ENCODE results near the gene TXNL1.

TXNL1 gene

DNA sequence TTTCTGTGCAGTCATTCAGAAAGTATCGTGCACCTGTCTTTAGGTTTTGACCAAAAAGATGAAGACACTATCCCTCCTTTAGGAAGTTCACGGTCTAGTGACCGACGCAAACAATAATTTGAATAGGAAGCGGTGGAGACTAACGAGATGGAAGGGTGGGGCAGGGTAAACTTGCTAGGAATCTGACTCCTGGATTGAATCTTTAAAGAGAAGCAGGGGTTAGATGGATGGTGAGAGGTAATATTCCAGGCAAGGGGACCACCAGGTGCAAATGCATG, 651 bp upstream of the TXNL1 start:
- Histone ChIP-seq H3K4me3 (ENCODE audit: insufficient read depth in 1 of 2, low read depth in 1 of 2, low read length in 2 of 2) (peak overlapping the region in 1 of 2 experiments; percentile 81), H2BK12ac (ENCODE audit: low read length in 2 of 2) (no peak overlapping the region), H3K36me3 (ENCODE audit: control insufficient read depth in 1 of 2, insufficient read depth in 2 of 2, low read depth in 1 of 2, low read length in 2 of 2) (peaks cover 0 to 17% of the 10 kb centered on the region in 2 experiments), H4K8ac (ENCODE audit: low read length) (peak overlapping the region; percentile 45), H3K27ac (ENCODE audit: low read length, poor library complexity, severe bottlenecking) (peak overlapping the region; percentile 76), H2BK120ac (ENCODE audit: low read depth, low read length) (no peak overlapping the region), H2BK5ac (ENCODE audit: low read depth, low read length, poor library complexity, severe bottlenecking) (no peak overlapping the region), H3K4ac (ENCODE audit: low read depth in 1 of 2, low read length in 2 of 2) (no peak overlapping the region), H3K9ac (ENCODE audit: low read length) (peak overlapping the region; percentile 100), H2BK15ac (ENCODE audit: low read depth, poor library complexity, severe bottlenecking) (no peak overlapping the region), H3K9me3 (ENCODE audit: control insufficient read depth, low read length) (no peaks in the 10 kb centered on the region), H3K14ac (ENCODE audit: low read length in 2 of 2) (no peak overlapping the region), H3K4me2 (ENCODE audit: low read length, poor library complexity, severe bottlenecking) (peak overlapping the region; percentile 65), H2AK5ac (ENCODE audit: low read length, severe bottlenecking) (no peak overlapping the region), H3K4me1 (ENCODE audit: control insufficient read depth, insufficient read depth, low read depth, low read length) (peaks cover 3% of the 10 kb centered on the region), H2AFZ (ENCODE audit: low read depth, low read length) (no peak overlapping the region), H3K23ac (ENCODE audit: low read length in 2 of 2) (no peak overlapping the region), H3K18ac (ENCODE audit: low read depth in 1 of 2, low read length in 2 of 2) (peak overlapping the region in 1 of 2 experiments; percentile 48), H3K27me3 (ENCODE audit: control insufficient read depth in 1 of 2, insufficient read depth in 1 of 2, low read length in 2 of 2) (no peaks in the 10 kb centered on the region), H3K79me1 (replicated peaks; ENCODE audit: low read length, poor library complexity, severe bottlenecking) (no peaks in the 10 kb centered on the region), H4K91ac (ENCODE audit: low read length) (no peak overlapping the region)
- no peak for DNase-seq
- WGBS = 81% methylated on average over 6 of the region's 6 CpGs

DNA sequence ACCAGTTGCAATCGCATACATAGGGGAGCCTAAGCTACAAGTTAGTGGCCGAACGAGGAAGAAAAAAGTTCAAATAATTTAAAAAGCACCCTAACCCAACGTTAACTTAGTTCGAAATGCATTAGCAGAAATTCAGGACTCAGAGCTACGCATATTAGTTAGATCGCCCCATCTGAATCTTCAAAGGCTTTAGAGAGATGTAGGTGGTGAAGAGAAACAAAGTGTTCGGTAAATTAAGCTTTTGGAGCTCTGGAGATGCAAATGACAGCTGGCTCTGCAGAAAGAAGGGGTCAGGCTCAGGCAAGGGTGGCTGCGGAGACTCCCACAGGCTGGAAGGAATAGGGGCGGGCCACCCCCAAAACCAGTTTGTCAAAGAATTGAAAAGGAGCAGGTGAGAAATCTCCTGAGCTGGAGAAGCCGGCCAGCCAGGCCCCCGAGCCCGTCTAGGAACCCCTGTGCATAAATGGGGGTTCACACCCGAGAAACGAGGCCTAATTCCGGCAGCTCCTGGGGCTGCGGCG, 621 bp downstream of the TXNL1 start:
- H4K91ac ChIP-seq (ENCODE audit: low read length) = peak overlapping the region; percentile 78
- H3K18ac ChIP-seq (ENCODE audit: low read depth in 1 of 2, low read length in 2 of 2) = peak overlapping the region; percentile 85 to 97
- peak overlapping the region; percentile 52 to 77 for H2BK12ac ChIP-seq (ENCODE audit: low read length in 2 of 2)
- WGBS = under 1% methylated on average over 16 of the region's 18 CpGs
- peak overlapping the region; percentile 94 for H3K27ac ChIP-seq (ENCODE audit: low read length, poor library complexity, severe bottlenecking)
- peak overlapping the region; percentile 52 for H4K8ac ChIP-seq (ENCODE audit: low read length)
- no peaks in the 10 kb centered on the region for H3K27me3 ChIP-seq (ENCODE audit: control insufficient read depth in 1 of 2, insufficient read depth in 1 of 2, low read length in 2 of 2)
- H3K14ac ChIP-seq (ENCODE audit: low read length in 2 of 2) = peak overlapping the region; percentile 26 to 94
- no peaks in the 10 kb centered on the region for H3K9me3 ChIP-seq (ENCODE audit: control insufficient read depth, low read length)
- DNase-seq = peak; percentile 25
- H2BK5ac ChIP-seq (ENCODE audit: low read depth, low read length, poor library complexity, severe bottlenecking) = no peak overlapping the region
- H3K4me2 ChIP-seq (ENCODE audit: low read length, poor library complexity, severe bottlenecking) = peak overlapping the region; percentile 82
- H3K79me1 ChIP-seq (replicated peaks; ENCODE audit: low read length, poor library complexity, severe bottlenecking) = no peaks in the 10 kb centered on the region
- H3K9ac ChIP-seq (ENCODE audit: low read length) = peak overlapping the region; percentile 100
- H3K4me3 ChIP-seq (ENCODE audit: insufficient read depth in 1 of 2, low read depth in 1 of 2, low read length in 2 of 2) = peak overlapping the region; percentile 87 to 97
- peak overlapping the region; percentile 53 to 98 for H3K4ac ChIP-seq (ENCODE audit: low read depth in 1 of 2, low read length in 2 of 2)
- peaks cover 0 to 19% of the 10 kb centered on the region in 2 experiments for H3K36me3 ChIP-seq (ENCODE audit: control insufficient read depth in 1 of 2, insufficient read depth in 2 of 2, low read depth in 1 of 2, low read length in 2 of 2)
- peak overlapping the region; percentile 49 for H2AK5ac ChIP-seq (ENCODE audit: low read length, severe bottlenecking)
- peaks cover 3% of the 10 kb centered on the region for H3K4me1 ChIP-seq (ENCODE audit: control insufficient read depth, insufficient read depth, low read depth, low read length)
- no peak overlapping the region for H2BK15ac ChIP-seq (ENCODE audit: low read depth, poor library complexity, severe bottlenecking)
- H2BK120ac ChIP-seq (ENCODE audit: low read depth, low read length) = peak overlapping the region; percentile 71
- peak overlapping the region in 1 of 2 experiments; percentile 89 for H3K23ac ChIP-seq (ENCODE audit: low read length in 2 of 2)
- peak overlapping the region; percentile 77 for H2AFZ ChIP-seq (ENCODE audit: low read depth, low read length)

DNA sequence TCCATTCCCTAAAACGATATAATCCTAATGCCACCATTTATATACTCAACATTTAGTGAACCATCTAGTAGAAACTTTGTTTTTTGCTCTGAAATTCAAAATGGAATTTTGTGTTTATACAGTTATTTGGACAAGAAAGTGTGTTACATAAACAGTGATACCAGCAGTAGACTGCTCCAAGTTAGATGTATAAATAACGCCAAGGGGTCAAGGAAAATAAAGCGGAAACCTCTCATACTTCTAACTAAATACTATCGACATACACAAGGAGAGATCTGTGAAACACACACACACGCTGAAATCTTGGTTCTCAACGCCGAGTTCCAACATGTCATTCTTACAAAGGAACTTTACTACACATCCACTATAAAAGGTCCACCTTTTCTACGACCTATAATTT, 1.2 kb downstream of the TXNL1 start:
- Histone ChIP-seq H3K4me2 (ENCODE audit: low read length, poor library complexity, severe bottlenecking) (peak overlapping the region; percentile 82), H3K79me1 (replicated peaks; ENCODE audit: low read length, poor library complexity, severe bottlenecking) (no peaks in the 10 kb centered on the region), H2BK12ac (ENCODE audit: low read length in 2 of 2) (no peak overlapping the region), H3K36me3 (ENCODE audit: control insufficient read depth in 1 of 2, insufficient read depth in 2 of 2, low read depth in 1 of 2, low read length in 2 of 2) (peaks cover 0 to 25% of the 10 kb centered on the region in 2 experiments), H4K8ac (ENCODE audit: low read length) (no peak overlapping the region), H2AFZ (ENCODE audit: low read depth, low read length) (no peak overlapping the region), H2BK15ac (ENCODE audit: low read depth, poor library complexity, severe bottlenecking) (no peak overlapping the region), H4K91ac (ENCODE audit: low read length) (no peak overlapping the region), H3K18ac (ENCODE audit: low read depth in 1 of 2, low read length in 2 of 2) (no peak overlapping the region), H3K4me3 (ENCODE audit: insufficient read depth in 1 of 2, low read depth in 1 of 2, low read length in 2 of 2) (peak overlapping the region in 1 of 2 experiments; percentile 97), H3K9me3 (ENCODE audit: control insufficient read depth, low read length) (no peaks in the 10 kb centered on the region), H3K27me3 (ENCODE audit: control insufficient read depth in 1 of 2, insufficient read depth in 1 of 2, low read length in 2 of 2) (no peaks in the 10 kb centered on the region), H3K23ac (ENCODE audit: low read length in 2 of 2) (no peak overlapping the region), H2BK120ac (ENCODE audit: low read depth, low read length) (no peak overlapping the region), H3K14ac (ENCODE audit: low read length in 2 of 2) (no peak overlapping the region), H3K9ac (ENCODE audit: low read length) (peak overlapping the region; percentile 100), H2BK5ac (ENCODE audit: low read depth, low read length, poor library complexity, severe bottlenecking) (no peak overlapping the region), H3K4me1 (ENCODE audit: control insufficient read depth, insufficient read depth, low read depth, low read length) (peaks cover 3% of the 10 kb centered on the region), H2AK5ac (ENCODE audit: low read length, severe bottlenecking) (no peak overlapping the region), H3K27ac (ENCODE audit: low read length, poor library complexity, severe bottlenecking) (no peak overlapping the region), H3K4ac (ENCODE audit: low read depth in 1 of 2, low read length in 2 of 2) (no peak overlapping the region)
- 19% methylated on average over 7 of the region's 8 CpGs for WGBS
- peak; percentile 22 for DNase-seq

DNA sequence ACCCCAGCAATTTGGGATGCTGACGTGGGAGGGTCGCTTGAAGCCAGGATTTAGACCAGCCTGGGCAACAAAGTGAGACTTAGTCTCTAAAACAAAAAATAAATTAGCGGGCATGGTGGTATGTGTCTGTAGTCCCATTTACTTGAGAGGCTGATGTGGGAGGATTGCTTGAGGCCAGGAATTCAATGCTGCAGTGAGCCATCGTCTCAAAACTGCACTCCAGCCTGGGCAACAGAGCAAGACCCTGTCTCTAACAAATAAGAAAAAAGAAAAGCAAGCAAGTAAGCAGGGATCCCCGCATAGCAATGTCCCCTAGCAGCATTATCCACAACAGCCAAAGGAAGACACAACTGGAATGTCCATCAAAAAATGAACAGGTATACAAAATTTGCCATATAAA, 3.4 kb downstream of the TXNL1 start:
- Histone ChIP-seq H3K4me1 (ENCODE audit: control insufficient read depth, insufficient read depth, low read depth, low read length) (peaks cover 3% of the 10 kb centered on the region), H3K9ac (ENCODE audit: low read length) (no peak overlapping the region), H2AK5ac (ENCODE audit: low read length, severe bottlenecking) (no peak overlapping the region), H4K91ac (ENCODE audit: low read length) (no peak overlapping the region), H3K23ac (ENCODE audit: low read length in 2 of 2) (no peak overlapping the region), H2BK12ac (ENCODE audit: low read length in 2 of 2) (no peak overlapping the region), H2AFZ (ENCODE audit: low read depth, low read length) (no peak overlapping the region), H2BK120ac (ENCODE audit: low read depth, low read length) (no peak overlapping the region), H3K14ac (ENCODE audit: low read length in 2 of 2) (no peak overlapping the region), H3K4me3 (ENCODE audit: insufficient read depth in 1 of 2, low read depth in 1 of 2, low read length in 2 of 2) (peak overlapping the region in 1 of 2 experiments; percentile 97), H2BK15ac (ENCODE audit: low read depth, poor library complexity, severe bottlenecking) (no peak overlapping the region), H3K18ac (ENCODE audit: low read depth in 1 of 2, low read length in 2 of 2) (no peak overlapping the region), H3K4me2 (ENCODE audit: low read length, poor library complexity, severe bottlenecking) (no peak overlapping the region), H3K36me3 (ENCODE audit: control insufficient read depth in 1 of 2, insufficient read depth in 2 of 2, low read depth in 1 of 2, low read length in 2 of 2) (peaks cover 0 to 30% of the 10 kb centered on the region in 2 experiments), H3K79me1 (replicated peaks; ENCODE audit: low read length, poor library complexity, severe bottlenecking) (no peaks in the 10 kb centered on the region), H4K8ac (ENCODE audit: low read length) (no peak overlapping the region), H3K4ac (ENCODE audit: low read depth in 1 of 2, low read length in 2 of 2) (no peak overlapping the region), H3K9me3 (ENCODE audit: control insufficient read depth, low read length) (no peaks in the 10 kb centered on the region), H2BK5ac (ENCODE audit: low read depth, low read length, poor library complexity, severe bottlenecking) (no peak overlapping the region), H3K27ac (ENCODE audit: low read length, poor library complexity, severe bottlenecking) (no peak overlapping the region), H3K27me3 (ENCODE audit: control insufficient read depth in 1 of 2, insufficient read depth in 1 of 2, low read length in 2 of 2) (no peaks in the 10 kb centered on the region)
- 96% methylated on average over 4 of the region's 5 CpGs for WGBS
- DNase-seq = no peak

Data from mesenchymal stem cell (in vitro differentiated cells and primary cell).